ENCODE data around the gene SS18L1. TPM values are rescaled to one million over a fixed set of nuclear protein-coding genes. Genes with fewer than 3 reads are reported as not detected.

The SS18L1 gene
- total RNA-seq, 6 experiments from 2014 or later = 14.1 to 26.5 (median 23.7) TPM

GRCh38 chr20:62101078-62101477 lies 42.5 kb upstream of the SS18L1 start:
- no peak for ATAC-seq
- WGBS (ENCODE audit: insufficient coverage, low coverage, low lambda C conversion rate, missing lambda C conversion rate) = 63% methylated on average over 3 of the region's 4 CpGs
- no peaks in the 10 kb centered on the region for H3K4me1 ChIP-seq
- H3K27me3 ChIP-seq = no peaks in the 10 kb centered on the region
- H3K36me3 ChIP-seq = no peaks in the 10 kb centered on the region
- H3K9me3 ChIP-seq = peaks cover 0 to 3% (median 0%) of the 10 kb centered on the region in 4 donors
- intact Hi-C loops (cut with DNase I) = no loop called here
- TF ChIP-seq POLR2A (IDR thresholded peaks at IDR 0.05) (no peak), CTCF (IDR thresholded peaks at IDR 0.05) (no peak)
- no peak overlapping the region for H3K27ac ChIP-seq
- H3K4me3 ChIP-seq = no peak overlapping the region
- no peak for DNase-seq

GRCh38 chr20:62103508-62104233 lies 39.9 kb upstream of the SS18L1 start:
- DNase-seq (no peak), ATAC-seq (no peak)
- H3K9me3 ChIP-seq = peaks cover 0 to 6% (median 0%) of the 10 kb centered on the region in 4 donors

GRCh38 chr20:62104234-62104789 lies 39.3 kb upstream of the SS18L1 start:
- 45% methylated on average over 6 of the region's 15 CpGs for WGBS (ENCODE audit: insufficient coverage, low coverage, low lambda C conversion rate, missing lambda C conversion rate)
- H3K4me3 ChIP-seq = no peak overlapping the region
- TF ChIP-seq POLR2A (IDR thresholded peaks at IDR 0.05) (no peak), CTCF (IDR thresholded peaks at IDR 0.05) (no peak)
- no peaks in the 10 kb centered on the region for H3K27me3 ChIP-seq
- intact Hi-C loops (cut with DNase I) = no loop called here
- peaks cover 0 to 12% (median 0%) of the 10 kb centered on the region in 4 donors for H3K9me3 ChIP-seq
- no peaks in the 10 kb centered on the region for H3K36me3 ChIP-seq
- no peak overlapping the region for H3K27ac ChIP-seq
- DNase-seq (no peak), ATAC-seq (no peak)
- no peaks in the 10 kb centered on the region for H3K4me1 ChIP-seq

More at GRCh38 chr20:62103508-62104233, 39.9 kb upstream of the SS18L1 start:
- Histone ChIP-seq H3K27me3 (no peaks in the 10 kb centered on the region), H3K27ac (no peak overlapping the region), H3K36me3 (no peaks in the 10 kb centered on the region), H3K4me3 (no peak overlapping the region), H3K4me1 (no peaks in the 10 kb centered on the region)
- intact Hi-C loops (cut with DNase I) = no loop called here
- TF ChIP-seq CTCF (IDR thresholded peaks at IDR 0.05) (no peak), POLR2A (IDR thresholded peaks at IDR 0.05) (no peak)
- 74% methylated on average over 10 of the region's 21 CpGs for WGBS (ENCODE audit: insufficient coverage, low coverage, low lambda C conversion rate, missing lambda C conversion rate)

- no peak for ATAC-seq
- intact Hi-C loops (cut with DNase I) = no loop called here
- WGBS (ENCODE audit: insufficient coverage, low coverage, low lambda C conversion rate, missing lambda C conversion rate) = 38% methylated on average over 7 of the region's 7 CpGs
These were observed 38.7 kb upstream of the SS18L1 start for GRCh38 chr20:62104791-62105345.

More at GRCh38 chr20:62104791-62105345, 38.7 kb upstream of the SS18L1 start:
- TF ChIP-seq POLR2A (IDR thresholded peaks at IDR 0.05) = no peak
- TF ChIP-seq CTCF (IDR thresholded peaks at IDR 0.05) = no peak
- no peak for DNase-seq
- Histone ChIP-seq H3K9me3 (peaks cover 0 to 16% (median 0%) of the 10 kb centered on the region in 4 donors), H3K4me3 (no peak overlapping the region), H3K27ac (no peak overlapping the region), H3K27me3 (no peaks in the 10 kb centered on the region), H3K36me3 (no peaks in the 10 kb centered on the region), H3K4me1 (no peaks in the 10 kb centered on the region)

Data from right lobe of liver (tissue), 6 donors.